CD4-positive, alpha-beta T cell treated with Interleukin-15 for 1 hour (primary cell): ENCODE data around the gene CNST.
"Not testable (repeated sequence)": the region's sequence is repeated elsewhere in the genome, so short reads cannot be mapped to it uniquely, and the experiment has no call there.

ENCODE experiments used
- DNase-seq: peaks from one replicate; pipeline ENCODE4 v3.0.0-alpha.2; 2020

Gene CNST

DNA sequence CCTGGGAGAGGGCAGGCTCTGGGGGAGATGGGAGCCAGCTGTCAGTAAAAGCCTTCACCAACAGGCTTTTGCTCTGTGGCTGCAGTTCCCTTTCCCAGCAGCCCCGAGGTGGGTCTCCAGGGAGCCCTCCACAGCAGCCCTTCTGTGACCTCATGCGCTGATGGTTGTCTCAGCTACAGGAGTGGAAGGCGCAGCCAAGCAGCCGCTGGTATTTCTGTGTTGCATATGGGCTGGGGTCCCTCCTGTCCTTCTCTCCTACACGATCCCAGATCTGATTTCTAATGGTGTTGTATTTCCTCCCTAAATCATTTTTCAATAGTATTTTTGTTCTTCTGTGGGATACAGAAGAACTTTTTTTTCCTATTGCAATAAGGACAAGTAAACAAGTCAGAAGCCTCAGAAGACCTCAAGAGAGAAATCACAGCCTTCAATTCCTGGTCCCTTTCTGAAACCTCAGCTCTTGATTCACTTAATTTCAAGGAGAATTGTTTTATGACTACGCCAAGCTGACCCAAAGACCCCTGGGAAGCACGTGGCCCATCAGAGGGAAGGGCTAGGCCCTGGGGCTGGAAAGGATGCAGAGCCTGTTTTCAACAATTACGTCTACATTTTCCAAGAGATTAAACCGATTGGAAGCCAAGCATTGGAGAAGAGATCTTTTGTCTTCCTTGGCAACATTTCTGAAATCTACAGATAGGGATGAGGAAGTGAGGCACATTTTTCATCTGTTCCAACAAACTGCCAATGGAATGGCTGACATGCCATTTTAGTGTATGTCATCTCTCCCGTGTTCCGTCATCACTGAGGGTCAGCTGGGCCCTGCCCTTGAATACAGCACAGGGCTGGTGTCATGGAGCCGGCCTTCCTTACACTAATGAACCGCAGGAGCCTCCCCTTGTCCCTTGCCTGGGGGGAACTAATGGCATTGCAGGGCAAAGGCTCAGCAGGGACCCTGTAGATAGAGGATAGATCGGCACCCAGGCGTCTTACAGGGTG is 115.9 kb downstream of the CNST start:
- DNase-seq, result no peak

DNA sequence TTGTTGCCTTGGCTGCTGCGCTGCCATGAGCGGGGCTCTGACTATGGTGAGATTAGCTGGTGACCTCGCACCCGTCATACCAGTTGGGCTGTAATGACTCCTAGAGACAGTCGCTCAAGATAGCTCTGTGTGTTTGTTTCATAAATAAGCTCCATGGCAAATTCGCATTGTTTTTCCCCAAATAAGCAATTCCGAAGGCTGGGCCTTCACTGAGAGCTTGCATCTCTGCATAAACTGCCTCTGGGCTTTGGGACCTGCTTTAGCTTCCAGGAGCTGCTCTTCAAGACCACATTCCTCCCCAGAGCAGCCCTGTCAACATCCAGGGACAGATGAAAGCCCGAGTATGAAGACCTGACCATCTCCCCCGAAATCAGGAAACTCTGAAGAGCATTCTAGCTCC is 117.3 kb downstream of the CNST start:
- no peak for DNase-seq

DNA sequence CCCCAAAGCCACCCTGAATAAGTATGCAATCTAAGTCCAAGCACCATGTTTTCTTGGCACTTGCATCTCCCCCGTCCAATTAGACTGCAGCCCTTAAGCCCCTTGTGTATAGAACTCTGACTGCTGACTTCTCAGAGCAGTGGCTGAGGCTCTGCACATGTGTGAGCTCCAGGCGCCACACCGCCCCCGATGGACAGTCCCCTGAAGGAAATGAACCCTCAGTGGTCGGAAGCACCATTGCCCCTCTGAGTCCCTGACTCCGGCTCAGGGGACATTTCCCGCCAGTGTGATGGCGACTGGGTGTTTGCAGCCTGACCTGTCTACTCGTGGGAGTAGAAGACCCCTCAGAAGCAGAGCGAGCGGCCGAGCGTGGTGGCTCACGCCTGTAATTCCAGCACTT is 120.7 kb downstream of the CNST start:
- DNase-seq, result no peak

DNA sequence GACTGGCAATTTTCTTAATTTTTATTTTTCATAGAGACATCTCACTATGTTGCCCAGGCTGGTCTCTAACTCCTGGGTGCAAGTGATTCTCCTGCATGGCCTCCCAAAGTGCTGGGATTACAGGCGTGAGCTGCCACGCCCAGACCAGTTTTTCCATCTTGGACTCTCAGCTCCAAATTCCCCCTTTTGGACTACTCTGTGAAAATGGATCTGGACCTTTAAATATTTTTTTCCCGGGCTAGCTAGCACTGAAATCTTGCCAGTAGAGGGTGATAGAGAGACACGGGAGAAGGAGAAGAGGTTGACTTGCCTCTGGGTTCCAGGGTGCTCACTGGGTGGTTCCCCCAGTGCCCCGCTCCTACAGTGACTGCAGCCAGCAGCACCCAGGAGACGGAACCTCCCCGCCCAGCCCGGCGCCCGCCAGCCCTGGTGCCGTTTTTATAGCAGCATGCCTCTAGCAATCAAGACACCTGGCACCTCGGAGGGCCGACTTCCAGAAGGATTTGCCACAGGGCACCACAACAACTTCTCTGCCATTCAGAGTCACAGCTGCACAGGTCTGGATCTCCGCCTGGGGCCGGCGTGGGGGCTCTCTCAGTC is 123.3 kb downstream of the CNST start:
- peak; percentile 69 for DNase-seq

DNA sequence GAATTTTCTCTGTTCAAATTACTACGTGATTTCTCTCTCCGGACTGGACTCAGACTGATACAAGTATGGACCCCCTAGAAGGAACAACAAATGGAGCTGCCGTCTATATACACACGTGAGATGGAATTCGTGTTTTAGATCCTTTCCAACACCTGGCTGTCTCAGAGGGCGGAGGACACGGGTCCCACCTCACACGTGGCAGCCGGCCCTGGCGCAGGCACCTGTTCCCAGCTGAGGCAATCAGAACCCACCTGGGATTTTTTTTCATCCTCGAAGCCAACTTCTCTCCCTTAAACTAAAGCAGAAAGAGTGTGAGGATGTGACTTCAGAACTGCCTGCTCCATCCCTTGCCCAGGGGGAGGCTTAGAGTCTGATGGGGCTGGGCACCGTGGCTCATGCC is 123.8 kb downstream of the CNST start:
- no peak for DNase-seq

DNA sequence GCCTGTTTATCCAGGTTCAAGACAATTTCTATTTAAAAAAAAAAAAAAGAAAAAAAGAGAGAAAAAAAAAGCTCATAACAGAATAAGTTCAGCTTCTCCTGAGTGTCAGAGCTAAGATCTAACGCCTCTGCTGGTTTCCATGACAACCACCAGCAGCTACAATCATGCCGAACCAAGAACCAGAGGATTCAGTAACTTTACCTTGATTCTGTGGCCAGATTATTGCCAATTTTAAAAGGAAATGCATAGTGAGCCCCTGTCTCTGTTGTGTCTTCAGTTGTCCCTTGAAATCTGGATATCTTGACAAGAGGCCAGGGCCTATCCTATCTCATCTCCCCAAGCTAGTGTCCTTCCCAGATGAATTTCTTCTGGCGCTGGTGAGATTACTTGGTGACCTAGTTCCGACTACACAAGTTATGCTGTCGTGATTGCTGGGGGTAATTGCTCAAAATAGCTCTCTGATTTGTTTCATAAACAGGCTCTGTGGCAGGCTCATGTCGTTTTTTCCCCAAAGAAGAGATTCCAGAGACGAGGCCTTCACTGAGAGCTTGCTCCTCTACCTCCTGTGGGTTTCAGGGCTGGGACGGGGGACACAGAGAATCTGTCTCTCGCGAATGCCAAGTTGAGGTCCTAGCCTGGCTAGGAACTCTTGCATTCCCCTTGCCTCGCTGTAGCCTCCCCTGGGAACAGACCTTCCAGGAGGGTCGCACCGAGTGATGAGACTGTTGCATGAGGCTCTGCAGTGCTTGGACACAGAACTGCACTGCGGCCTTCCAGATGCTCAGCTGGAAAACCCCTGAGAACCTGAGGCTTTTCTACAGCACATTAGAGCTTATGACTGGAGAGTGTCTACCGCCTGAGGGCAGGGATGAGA is 125.6 kb downstream of the CNST start:
- no peak for DNase-seq

DNA sequence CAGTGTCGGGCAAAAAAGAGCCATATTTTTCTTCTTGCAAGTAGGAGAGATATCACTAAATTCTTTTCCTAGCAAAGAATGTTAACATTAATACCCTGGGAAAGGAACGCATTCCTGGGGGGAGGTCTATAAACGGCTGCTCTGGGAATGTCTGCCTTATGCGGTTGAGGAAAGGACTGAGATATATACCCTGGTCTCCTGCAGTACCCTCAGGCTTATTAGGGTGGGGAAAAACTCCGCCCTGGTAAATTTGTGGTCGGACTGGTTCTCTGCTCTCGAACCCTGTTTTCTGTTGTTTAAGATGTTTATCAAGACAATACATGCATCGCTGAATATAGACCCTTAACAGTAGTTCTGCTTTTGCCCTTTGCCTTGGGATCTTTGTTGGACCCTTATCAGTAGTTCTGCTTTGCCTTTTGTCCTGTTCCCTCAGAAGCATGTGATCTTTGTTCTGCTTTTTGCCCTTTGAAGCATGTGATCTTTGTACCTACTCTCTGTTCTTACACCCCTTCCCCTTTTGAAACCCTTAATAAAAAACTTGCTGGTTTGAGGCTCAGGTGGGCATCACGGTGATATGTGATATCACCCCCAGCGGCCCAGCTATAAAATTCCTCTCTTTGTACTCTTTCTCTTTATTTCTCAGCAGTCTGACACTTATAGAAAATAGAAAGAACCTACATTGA is 128.1 kb downstream of the CNST start:
- DNase-seq, result not testable (repeated sequence)

DNA sequence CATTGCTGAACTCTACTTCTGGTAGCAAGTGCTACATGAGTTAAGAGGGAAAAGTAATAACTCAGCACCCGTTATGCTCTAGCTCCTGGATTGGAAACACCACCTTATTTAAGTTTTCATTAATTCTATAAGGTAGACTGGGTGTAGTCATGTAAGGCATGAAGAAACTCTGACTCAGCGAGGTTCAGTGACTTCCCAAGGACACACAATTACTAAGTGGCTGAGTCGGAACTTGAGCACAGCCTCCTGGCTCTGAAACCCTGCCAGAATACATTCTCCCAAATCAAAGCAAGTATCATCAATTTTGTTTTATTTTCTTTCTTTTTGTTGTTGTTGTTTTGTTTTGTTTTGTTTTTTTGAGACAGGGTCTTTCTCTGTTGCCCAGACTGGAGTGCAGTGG is 128.9 kb downstream of the CNST start:
- DNase-seq, result no peak

DNA sequence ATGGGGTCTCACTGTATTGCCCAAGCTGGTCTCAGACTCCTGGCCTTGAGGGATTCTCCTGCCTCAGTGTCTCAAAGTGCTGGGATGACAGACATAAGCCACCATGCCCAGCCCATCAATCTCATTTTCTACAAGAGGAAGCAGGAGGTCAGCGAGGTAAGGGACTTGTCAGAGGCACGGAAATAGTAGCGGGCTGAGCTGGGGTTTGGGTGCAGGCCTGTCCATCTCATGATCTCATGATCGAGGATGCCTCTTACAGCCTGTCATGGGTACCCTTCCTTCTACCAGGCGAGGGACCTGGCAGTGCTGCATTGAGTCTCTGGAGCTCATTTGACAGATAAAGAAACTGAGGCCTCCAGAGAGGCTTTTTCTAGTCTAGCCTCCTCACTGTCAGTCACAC is 129.4 kb downstream of the CNST start:
- no peak for DNase-seq

DNA sequence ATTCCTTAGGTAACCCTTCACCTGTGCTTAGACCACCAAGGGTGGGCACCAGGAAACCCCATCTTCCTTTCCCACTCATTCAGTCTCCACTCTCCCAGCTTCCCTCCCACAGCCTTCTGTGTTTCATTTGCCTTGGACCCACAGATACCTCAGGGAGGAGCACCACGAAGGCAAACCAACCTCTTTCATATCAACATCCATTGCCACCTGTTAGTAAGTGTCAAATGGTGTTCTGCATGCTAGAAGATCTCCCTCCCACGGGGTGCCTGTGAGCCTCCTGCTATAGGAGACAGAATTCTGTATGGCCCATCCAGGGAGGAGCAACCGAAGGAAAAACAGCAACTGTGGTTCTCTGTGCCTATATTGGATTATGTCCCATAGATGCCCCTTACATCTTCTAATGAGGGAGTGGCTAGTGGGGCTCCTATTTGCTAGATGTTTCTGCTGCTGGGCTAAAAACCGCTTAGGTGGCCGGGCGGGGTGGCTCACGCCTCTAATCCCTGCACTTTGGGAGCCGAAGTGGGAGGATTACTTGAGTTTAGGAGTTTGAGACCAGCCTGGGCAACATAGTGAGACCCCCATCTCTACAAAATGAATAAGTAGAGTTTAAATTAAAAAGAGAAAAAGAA is 132.3 kb downstream of the CNST start:
- no peak for DNase-seq

DNA sequence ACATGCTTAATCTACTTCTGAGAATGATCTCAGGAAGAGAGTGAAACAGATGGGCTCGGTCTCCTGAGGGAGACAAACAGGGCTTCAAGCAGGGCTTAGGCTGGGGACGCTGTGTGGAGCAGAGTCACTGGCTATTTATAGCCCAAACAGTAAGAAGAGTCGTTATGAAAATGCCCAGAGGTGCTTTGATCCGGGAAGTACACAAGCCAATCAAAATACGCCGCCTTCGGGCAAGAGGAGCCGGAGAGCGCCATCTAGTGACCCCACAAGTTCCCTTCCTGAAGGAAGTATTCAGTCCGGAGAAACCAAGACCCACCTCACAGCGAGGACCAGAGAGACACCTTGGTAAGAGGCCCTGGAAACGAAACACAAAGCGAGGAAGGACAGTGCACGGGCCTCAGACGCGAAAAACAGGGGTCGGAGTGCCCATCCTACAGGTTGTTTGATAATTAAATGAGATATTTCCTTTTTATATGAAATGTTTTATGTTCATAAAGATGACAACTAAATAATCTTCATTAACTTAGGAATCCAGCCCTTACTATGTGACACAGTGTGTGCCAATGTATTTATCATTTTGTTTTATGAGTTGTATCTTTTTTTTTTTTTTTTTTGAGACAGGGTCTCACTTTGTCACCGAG is 133.0 kb downstream of the CNST start:
- peak; percentile 86 for DNase-seq

DNA sequence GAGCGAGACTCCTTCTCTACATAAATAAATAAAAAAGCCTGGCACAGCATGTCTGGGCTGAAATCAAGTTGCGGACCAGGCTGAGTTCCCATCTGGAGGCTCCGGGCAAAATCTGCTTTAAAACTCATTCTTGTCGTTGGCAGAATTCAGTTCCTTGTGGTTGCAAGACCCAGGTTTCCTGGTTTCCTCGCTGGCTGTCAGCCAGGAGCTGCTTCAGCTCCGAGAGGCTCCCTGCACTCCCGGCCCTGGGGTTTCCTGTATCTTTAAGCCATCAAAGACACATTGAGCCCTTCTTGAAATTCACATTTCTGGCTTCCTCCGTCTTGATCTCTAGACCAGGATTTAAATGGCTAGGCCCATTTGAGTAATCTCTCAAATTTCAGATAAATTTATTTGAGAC is 137.3 kb downstream of the CNST start:
- DNase-seq, result no peak

DNA sequence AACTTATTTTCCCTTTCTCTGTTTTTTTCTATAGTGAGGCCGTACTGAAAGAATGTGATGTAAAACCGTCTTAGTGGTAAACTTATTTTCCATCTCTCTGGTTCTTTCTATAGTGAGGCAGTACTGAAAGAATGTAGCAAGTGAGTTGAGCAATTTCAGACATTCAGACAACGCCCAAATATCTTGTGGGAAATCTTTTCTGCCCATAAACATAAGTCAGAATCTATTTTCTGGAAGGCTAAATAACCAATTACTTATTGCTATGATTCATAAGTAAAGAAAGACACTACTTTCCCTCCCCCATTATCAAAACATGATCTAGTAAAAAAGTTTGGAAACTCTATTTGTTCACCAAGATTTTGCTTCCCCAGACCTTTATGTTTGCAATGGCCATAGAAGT is 139.1 kb downstream of the CNST start:
- no peak for DNase-seq

DNA sequence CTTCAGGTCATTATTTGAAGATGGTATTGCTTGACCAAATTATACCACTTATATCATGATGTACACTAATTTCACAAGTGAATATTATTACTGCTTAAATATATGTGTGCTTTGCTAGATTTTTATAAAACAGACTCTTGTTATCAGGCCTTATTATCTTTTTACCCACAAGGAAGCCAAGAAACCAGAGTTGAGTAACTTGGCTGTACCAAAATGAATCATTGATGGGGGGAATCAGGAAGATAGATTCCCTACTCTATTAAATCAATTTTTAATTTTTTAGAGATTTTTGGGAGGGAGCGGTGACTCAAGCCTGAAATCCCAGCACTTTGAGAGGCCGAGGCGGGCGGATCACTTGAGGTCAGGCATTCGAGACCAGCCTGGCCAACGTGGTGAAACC is 141.9 kb downstream of the CNST start:
- DNase-seq, result no peak

DNA sequence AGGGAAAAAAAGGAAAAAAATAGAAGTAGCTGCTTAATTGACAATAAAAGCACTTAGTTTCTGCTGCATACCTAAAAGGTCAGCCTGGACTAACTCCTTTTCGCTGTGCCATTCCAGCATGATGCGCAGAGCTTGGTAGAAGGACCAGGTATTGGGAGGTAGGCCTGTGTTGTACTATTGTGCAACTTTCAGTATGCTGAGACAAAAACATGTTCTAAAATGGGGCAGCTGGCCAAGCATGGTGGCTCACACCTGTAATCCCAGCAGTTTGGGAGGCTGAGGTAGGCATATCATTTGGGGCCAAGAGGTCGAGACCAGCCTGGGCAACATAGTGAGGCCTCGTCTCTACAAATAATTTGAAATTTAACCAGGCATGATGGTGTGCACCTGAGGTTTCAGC is 142.9 kb downstream of the CNST start:
- DNase-seq, result no peak

DNA sequence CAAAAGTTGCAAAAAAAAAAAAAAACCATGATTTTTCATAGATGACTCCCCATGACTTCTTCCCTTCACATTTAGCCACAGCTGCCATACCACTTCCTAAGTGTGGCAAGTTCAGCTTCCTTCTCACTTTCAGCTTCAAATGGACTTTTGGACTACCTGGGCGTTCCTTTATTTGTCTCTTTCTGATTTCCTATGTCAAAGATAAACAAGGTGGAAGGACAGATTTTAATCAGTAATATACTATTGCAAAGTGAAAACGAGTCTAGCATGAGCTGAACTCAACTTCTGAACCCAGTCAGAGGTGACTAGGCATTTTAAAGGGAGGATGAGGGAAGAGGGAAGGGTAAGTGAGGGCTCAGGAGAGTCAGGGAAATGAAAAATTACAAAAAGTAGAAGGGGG is 143.6 kb downstream of the CNST start:
- no peak for DNase-seq

DNA sequence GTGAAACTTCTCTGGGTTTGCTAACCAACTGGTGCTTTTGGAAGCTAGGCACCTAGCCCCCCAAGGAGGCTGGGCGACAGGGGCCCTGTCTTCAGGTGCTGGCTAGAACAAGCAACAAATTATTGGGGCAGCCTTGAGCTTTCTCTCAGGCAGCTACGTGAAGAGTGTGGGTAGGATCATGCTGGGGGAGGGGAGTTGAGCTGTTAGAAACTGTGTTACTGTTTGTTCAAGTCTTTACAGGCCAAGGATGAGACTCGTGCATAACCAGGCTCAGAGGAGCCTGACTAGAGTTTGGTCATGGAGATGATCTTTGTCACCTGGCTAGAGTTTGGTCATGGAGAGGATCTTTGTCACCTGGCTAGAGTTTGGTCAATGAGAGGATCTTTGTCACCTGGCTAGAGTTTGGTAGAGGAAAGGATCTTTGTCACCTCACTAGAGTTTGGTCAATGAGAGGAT is 145.3 kb downstream of the CNST start:
- no peak for DNase-seq

DNA sequence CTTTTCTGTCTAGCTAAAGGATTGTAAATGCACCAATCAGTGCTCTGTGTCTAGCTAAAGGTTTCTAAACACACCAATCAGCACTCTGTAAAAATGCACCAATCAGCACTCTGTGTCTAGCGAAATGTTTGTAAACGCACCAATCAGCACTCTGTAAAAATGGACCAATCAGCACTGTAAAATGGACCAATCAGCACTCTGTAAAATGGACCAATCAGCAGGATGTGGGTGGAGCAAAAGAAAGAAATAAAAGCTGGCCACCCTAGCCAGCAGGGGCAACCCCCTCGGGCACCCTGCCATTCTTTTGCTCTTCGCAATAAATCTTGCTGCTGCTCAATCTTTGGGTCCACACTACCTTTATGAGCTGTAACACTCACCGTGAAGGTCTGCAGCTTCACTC is 146.2 kb downstream of the CNST start:
- not testable (repeated sequence) for DNase-seq
